Measurements from ENCODE around the gene COBL.

- TF ChIP-seq, protein P1, sequence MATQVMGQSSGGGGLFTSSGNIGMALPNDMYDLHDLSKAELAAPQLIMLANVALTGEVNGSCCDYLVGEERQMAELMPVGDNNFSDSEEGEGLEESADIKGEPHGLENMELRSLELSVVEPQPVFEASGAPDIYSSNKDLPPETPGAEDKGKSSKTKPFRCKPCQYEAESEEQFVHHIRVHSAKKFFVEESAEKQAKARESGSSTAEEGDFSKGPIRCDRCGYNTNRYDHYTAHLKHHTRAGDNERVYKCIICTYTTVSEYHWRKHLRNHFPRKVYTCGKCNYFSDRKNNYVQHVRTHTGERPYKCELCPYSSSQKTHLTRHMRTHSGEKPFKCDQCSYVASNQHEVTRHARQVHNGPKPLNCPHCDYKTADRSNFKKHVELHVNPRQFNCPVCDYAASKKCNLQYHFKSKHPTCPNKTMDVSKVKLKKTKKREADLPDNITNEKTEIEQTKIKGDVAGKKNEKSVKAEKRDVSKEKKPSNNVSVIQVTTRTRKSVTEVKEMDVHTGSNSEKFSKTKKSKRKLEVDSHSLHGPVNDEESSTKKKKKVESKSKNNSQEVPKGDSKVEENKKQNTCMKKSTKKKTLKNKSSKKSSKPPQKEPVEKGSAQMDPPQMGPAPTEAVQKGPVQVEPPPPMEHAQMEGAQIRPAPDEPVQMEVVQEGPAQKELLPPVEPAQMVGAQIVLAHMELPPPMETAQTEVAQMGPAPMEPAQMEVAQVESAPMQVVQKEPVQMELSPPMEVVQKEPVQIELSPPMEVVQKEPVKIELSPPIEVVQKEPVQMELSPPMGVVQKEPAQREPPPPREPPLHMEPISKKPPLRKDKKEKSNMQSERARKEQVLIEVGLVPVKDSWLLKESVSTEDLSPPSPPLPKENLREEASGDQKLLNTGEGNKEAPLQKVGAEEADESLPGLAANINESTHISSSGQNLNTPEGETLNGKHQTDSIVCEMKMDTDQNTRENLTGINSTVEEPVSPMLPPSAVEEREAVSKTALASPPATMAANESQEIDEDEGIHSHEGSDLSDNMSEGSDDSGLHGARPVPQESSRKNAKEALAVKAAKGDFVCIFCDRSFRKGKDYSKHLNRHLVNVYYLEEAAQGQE (IDR thresholded peaks at IDR 0.05; ENCODE audit: insufficient read depth in 1 of 2, low read depth in 2 of 2, low read length in 2 of 2), result no peak
- TF ChIP-seq POLR2AphosphoS5 (IDR thresholded peaks at IDR 0.05; ENCODE audit: low read depth, low read length), result no peak
Measured at GRCh38 chr7:51082940-51083533, 233.6 kb downstream of the COBL start.

All from PFSK-1 (cell line).